Measurements from ENCODE around the gene ENTREP1. TPM values are rescaled to one million over a fixed set of nuclear protein-coding genes. Genes with fewer than 3 reads are reported as not detected.

Gene ENTREP1
- total RNA-seq, 1 experiment from 2014 or later: 21.3 TPM

GRCh38 chr9:69283003-69283402 is 42.0 kb upstream of the ENTREP1 start:
- Histone ChIP-seq H3K79me2 (ENCODE audit: insufficient read depth, low read length) (no peaks in the 10 kb centered on the region), H3K27me3 (ENCODE audit: insufficient read depth, low read length) (no peaks in the 10 kb centered on the region), H4K5ac (ENCODE audit: insufficient read length, low read depth, low read length) (no peak overlapping the region), H2BK12ac (ENCODE audit: insufficient read length, low read depth, low read length) (no peak overlapping the region), H2BK5ac (ENCODE audit: insufficient read length, low read length) (no peak overlapping the region), H3T11ph (ENCODE audit: low read length) (no peak overlapping the region), H3K23ac (ENCODE audit: insufficient read length, low read depth, low read length) (no peak overlapping the region), H3K27ac (ENCODE audit: insufficient read length, low read depth, low read length) (peak overlapping the region; percentile 62), H3K4ac (ENCODE audit: low read depth, low read length) (no peak overlapping the region), H3K14ac (ENCODE audit: insufficient read depth, low read length) (no peak overlapping the region), H3K9ac (ENCODE audit: extremely low read depth, insufficient read length, low read length) (no peak overlapping the region), H3K23me2 (ENCODE audit: insufficient read length, low read depth, low read length, poor library complexity, severe bottlenecking) (no peaks in the 10 kb centered on the region), H3K4me2 (ENCODE audit: insufficient read depth, insufficient read length, low read length) (no peak overlapping the region), H2AK5ac (ENCODE audit: insufficient read length, low read length) (no peak overlapping the region), H2BK120ac (ENCODE audit: low read depth, low read length, poor library complexity, severe bottlenecking) (no peak overlapping the region), H2AFZ (ENCODE audit: low read length) (no peak overlapping the region), H3K18ac (ENCODE audit: insufficient read length, low read depth, low read length) (no peak overlapping the region), H3K56ac (ENCODE audit: insufficient read length, low read depth, low read length) (no peak overlapping the region), H4K91ac (ENCODE audit: insufficient read length, low read depth, low read length) (no peak overlapping the region), H4K20me1 (ENCODE audit: control insufficient read depth, insufficient read depth, insufficient read length) (no peaks in the 10 kb centered on the region), H3K79me1 (ENCODE audit: insufficient read depth, low read depth, low read length, poor library complexity, severe bottlenecking) (no peaks in the 10 kb centered on the region), H2BK20ac (ENCODE audit: low read depth, low read length, poor library complexity, severe bottlenecking) (no peak overlapping the region), H3K4me1 (ENCODE audit: insufficient read depth, low read length) (no peaks in the 10 kb centered on the region; the same call in 1 of the 2 replicates), H2BK15ac (ENCODE audit: low read depth, low read length) (no peak overlapping the region), H3K9me3 (ENCODE audit: control insufficient read depth, low read depth, low read length) (no peaks in the 10 kb centered on the region), H4K8ac (replicated peaks; ENCODE audit: insufficient read length, low read depth, low read length) (no peak overlapping the region)
- H3K36me3 Mint-ChIP-seq (ENCODE audit: insufficient read depth in 1 of 3, low read depth in 3 of 3): peaks cover 9 to 35% (median 9%) of the 10 kb centered on the region in 3 experiments
- peak overlapping the region; percentile 2 to 5; a peak in 1 of 5 replicates for H3K4me3 Mint-ChIP-seq
- peaks cover 23 to 26% of the 10 kb centered on the region in 2 experiments for H3K9me3 Mint-ChIP-seq
- peaks cover 53 to 55% of the 10 kb centered on the region in 2 experiments for H3K4me1 Mint-ChIP-seq
- DNase-seq: no peak
- no CpG with 5 or more reads among the region's 2 CpGs for WGBS (ENCODE audit: extremely low coverage, insufficient read length, low lambda C conversion rate)
- H3K27me3 Mint-ChIP-seq (ENCODE audit: low read depth): no peaks in the 10 kb centered on the region
- H3K27ac Mint-ChIP-seq: peak overlapping the region; percentile 3 to 91 (median 71)
- no peak for TF ChIP-seq CTCF (conservative IDR thresholded peaks at IDR 0.05)
